Retinal pigment epithelial cell (primary cell): ENCODE data around the gene UBE2J1.
"Not testable (repeated sequence)": the region's sequence is repeated elsewhere in the genome, so short reads cannot be mapped to it uniquely, and the experiment has no call there.

Experiments used
- DNase-seq: peaks from one replicate; pipeline ENCODE4 v3.0.0-alpha.2; 2010; ENCODE audit warnings: low read depth
- H3K4me3 ChIP-seq: 2 replicates; pipeline ENCODE4 v1.5.1; 2011; ENCODE audit warnings: mild to moderate bottlenecking, low read length, control low read depth, moderate library complexity
- TF ChIP-seq, protein P1 (sequence below): conservative IDR thresholded peaks from 2 replicates; pipeline ENCODE4 v1.5.1; 2011; ENCODE audit warnings: low read depth, low read length, control low read depth, inconsistent platforms

The UBE2J1 gene, protein sequence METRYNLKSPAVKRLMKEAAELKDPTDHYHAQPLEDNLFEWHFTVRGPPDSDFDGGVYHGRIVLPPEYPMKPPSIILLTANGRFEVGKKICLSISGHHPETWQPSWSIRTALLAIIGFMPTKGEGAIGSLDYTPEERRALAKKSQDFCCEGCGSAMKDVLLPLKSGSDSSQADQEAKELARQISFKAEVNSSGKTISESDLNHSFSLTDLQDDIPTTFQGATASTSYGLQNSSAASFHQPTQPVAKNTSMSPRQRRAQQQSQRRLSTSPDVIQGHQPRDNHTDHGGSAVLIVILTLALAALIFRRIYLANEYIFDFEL

DNA sequence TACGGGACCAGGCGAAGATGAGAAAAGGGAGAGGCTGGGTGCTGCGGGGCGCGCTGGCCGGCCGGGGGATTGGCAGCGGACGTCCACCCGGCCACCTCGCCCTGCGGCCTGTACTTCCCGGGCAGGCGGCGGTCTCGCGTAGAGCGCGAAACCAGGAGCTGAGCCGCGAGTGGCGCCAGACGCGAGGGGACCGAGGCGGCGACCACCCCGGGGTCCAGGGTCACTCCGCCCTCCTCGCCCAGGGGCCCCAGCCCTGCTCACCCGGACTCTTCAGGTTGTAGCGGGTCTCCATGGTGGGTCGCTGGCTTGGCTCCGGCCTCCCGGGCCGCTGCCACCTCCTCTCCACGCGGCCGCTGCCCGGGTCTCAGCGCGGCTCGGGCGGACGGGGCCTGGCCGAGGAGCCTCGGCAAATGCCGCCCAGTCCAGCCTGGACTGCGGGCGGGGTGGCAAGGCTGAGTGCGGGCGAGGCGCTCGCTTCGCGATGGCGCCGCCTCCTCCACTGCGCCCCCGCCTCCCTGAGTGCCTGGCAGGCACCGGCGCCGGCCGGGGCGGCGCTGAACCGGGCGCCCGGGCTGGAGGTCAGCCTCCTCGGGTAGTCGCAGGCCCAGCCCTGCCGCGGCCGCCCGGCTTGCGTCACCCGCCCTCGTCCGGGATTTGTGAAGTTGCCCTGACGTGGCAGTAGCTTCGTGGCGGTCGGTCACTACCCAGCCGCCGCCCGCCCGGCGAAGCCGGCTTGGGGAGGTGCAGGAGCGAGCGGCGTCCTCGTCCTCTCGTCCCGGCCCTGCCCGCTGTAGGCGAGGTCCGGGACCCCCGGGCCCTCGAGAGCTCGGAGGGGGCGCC lies at the start of gene UBE2J1:
Gene UBE2J1 (minus strand): TSS at position 445 of the 840 bp plus-strand sequence. CDS start 153 bp downstream, at position 292.
- peak within 1 kb of the TSS; percentile 87 for H3K4me3 ChIP-seq
- peak; percentile 87 for DNase-seq
- TF ChIP-seq, protein P1, sequence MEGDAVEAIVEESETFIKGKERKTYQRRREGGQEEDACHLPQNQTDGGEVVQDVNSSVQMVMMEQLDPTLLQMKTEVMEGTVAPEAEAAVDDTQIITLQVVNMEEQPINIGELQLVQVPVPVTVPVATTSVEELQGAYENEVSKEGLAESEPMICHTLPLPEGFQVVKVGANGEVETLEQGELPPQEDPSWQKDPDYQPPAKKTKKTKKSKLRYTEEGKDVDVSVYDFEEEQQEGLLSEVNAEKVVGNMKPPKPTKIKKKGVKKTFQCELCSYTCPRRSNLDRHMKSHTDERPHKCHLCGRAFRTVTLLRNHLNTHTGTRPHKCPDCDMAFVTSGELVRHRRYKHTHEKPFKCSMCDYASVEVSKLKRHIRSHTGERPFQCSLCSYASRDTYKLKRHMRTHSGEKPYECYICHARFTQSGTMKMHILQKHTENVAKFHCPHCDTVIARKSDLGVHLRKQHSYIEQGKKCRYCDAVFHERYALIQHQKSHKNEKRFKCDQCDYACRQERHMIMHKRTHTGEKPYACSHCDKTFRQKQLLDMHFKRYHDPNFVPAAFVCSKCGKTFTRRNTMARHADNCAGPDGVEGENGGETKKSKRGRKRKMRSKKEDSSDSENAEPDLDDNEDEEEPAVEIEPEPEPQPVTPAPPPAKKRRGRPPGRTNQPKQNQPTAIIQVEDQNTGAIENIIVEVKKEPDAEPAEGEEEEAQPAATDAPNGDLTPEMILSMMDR = no peak

DNA sequence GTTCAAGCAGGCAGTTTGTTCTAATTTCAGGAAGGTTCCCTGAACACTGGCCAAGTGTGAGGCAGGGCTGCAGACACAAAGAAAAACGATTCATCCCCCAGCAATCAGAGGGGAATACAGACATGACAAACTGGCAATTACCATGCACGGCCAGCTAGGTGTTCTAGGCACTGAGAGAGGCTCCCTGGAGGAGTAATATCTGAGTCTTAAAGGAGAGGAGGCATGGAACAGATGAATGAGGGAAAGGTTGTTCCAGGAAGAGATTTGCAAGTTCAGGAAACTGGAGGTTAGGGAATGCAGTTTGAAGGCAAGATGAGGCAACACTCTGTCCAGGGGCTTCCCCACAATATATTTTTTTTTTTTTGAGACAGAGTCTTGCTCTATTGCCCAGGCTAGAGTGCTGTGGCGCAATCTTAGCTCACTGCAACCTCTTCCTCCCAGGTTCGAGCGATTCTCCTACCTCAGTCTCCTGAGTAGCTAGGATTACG lies 48.4 kb upstream of the UBE2J1 start:
- no peak for DNase-seq
- no peak overlapping the region for H3K4me3 ChIP-seq
- TF ChIP-seq, protein P1 = no peak

DNA sequence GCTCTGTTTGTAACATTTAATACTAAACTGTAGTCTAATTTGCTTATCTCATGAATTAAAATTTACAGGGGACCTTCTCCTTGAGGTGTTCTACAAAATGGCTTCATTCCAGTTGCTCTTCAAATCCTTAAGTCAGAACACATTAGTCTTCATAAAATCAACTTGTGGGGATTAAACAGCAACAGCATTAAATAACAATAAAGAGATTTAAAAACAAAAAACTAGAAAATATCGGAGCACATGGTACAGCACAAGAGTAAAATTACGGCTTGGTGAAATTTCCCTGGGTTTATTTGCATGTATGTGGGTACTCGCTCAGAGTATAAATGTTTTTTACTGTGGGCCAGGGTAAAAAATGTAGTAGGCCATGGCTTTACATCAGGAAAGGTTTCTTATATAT lies 47.5 kb upstream of the UBE2J1 start:
- no peak for DNase-seq
- H3K4me3 ChIP-seq = no peak overlapping the region
- TF ChIP-seq, protein P1 = no peak

DNA sequence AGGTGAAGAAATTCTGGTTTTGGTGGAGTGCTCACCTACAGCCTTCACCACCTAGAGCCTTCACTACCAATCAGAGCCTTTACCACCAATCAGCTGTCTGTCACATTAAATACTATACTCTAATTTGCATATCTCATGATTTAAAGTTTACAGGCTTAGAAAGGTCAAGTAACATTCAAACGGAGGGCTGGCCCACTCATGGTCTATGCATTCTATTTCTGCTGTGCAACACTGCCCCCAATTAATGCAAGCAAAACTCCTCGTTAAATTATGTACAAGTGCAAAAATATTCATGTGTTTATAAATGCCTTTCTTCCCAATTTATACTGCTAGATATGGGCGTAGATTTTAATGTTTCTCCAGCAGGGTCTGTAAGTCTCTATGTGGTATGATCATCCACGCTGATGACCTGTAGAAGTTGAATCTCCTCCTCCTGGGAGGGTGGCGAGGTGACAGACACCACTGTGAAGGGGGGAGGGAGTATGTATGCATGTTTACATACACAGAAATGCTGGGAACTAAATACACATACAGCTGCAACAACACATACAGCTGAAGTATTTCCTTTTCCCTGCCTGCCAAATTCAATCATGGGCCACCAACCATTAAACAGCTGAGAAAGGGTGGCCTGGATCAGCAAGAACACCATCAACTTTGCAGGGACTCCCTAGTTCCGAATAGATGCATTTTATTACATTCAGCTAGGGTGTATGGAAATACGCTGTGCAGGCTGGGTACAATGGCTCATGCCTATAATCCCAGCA lies 46.4 kb upstream of the UBE2J1 start:
- TF ChIP-seq, protein P1 = no peak
- DNase-seq = no peak

DNA sequence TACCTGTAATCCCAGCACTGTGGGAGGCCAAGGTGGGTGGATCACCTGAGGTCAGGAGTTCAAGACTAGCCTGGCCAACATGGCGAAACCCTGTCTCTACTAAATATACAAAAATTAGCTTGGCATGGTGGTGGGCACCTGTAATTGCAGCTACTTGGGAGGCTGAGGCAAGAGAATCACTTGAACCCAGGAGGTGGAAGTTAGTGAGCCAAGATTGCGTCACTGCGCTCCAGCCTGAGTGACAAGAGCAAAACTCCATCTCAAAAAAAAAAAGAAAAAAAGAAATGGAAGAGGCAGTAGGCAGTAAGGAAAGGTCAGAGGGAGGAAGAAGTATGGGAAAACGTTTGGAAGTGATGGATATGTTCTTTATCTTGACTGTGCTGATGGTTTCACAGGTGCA lies 45.4 kb upstream of the UBE2J1 start:
- H3K4me3 ChIP-seq, DNase-seq: not testable (repeated sequence)

More for the DNA sequence above, 46.4 kb upstream of the UBE2J1 start:
- H3K4me3 ChIP-seq = no peak overlapping the region

DNA sequence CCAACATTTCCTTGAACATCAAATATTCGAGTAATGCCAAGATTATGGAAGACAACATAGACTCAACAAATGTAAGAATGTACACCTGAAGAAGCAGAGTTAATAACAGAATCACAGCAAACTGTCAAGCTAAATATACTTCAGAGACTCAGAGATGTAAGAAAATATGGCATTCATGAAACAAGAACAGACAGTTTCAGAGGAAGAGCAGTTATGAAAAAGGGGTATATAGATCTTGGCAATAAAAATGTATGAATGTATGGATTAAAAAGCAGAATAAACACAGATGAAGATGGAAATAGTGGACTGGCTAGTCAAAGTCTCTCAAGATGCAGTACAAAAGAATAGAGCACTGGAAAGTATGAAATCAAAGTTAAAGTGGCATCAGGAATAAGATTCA lies 41.1 kb upstream of the UBE2J1 start:
- no peak for DNase-seq
- TF ChIP-seq, protein P1 = no peak
- H3K4me3 ChIP-seq = no peak overlapping the region

DNA sequence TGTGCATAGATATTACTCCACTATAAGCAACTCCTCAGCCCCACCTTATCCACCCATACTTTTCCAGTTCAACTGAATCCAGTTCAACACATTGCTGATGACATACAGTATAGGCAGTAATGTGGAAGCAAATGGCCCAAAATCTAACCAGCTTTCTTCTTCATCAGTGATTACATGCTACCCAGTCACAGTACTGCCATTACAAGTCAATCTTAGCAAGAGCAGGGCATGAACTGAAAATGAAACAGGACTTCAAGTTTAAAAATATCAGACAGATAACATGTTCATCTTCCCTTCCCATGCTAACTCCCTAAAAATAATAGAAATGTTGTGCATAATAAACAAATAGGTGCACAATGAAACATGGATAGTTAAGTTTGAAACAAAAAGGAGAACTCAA lies 40.3 kb upstream of the UBE2J1 start:
- TF ChIP-seq, protein P1 = no peak
- H3K4me3 ChIP-seq = no peak overlapping the region
- no peak for DNase-seq
